ENCODE data around the gene LRTM2. TPM values are rescaled to one million over a fixed set of nuclear protein-coding genes. Genes with fewer than 3 reads are reported as not detected.

LRTM2 gene
- total RNA-seq, 2 donors from 2014 or later, result not detected

DNA sequence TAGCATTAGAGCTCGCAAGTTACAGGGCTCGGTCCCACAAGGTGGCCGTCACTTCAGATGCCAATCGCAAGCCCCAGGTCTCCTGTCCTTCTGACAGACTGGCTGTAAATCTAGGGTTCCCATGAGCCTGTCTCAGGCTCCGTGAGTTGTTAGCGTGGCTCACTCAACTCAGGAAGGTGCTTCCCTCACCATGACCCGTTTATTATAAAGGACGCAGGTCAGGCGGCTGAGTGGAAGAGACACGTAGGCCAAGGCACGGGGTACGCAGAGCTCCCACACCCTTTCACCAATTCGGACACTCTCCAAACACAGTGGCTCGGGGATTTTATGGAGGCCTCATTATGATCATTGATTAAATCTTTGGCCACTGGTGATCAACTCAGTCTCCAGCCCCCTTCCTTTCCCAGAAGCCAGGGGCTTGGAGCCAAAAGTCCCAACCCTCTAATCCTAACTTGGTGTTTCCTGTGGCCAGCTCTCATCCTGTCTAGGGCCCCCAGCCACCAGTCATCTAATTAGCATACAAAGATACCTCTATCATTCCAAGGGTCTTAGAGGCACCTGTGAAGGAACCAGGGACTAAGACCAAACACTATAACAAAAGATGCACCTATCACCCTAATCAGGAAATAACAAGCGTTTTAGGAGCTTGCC, 25.8 kb upstream of the LRTM2 start:
- ATAC-seq, result no peak
- H3K4me3 Mint-ChIP-seq, result no peak overlapping the region
- H3K9me3 Mint-ChIP-seq, result no peaks in the 10 kb centered on the region
- no peaks in the 10 kb centered on the region for H3K36me3 Mint-ChIP-seq
- DNase-seq (ENCODE audit: low spot score), result no peak
- H3K27me3 Mint-ChIP-seq, result no peaks in the 10 kb centered on the region
- H3K4me1 Mint-ChIP-seq (ENCODE audit: low read depth in 2 of 2), result peaks cover 22 to 28% of the 10 kb centered on the region in 2 donors
- H3K27ac Mint-ChIP-seq, result no peak overlapping the region

DNA sequence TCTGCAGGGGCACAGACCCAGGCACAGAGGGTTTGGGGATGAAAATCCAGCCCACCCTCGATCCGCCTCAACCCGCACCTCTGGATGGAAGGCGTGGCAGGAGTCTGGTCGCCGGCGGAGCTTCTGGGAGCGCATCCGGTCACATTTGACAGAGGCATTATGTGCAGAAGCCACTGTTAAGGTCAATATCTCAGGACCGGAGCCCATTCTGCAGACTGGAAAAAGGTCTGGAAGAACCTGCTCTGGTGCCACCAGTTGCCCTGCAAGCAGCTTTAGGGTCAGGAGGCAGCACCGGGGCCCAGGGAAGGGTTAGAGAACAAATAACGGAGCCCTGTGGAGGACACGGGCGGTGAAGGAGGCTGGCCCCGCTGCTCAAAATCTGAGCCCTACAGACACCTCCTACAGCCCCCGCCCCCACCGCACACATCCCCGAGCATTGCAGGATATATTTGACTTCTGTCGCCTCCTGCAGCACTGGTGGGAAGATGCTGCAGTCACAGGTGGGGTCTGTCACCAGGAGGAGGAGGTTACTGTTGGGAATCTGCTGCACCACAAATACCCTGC, 25.1 kb upstream of the LRTM2 start:
- peak overlapping the region; percentile 87 for H3K4me3 Mint-ChIP-seq
- no peaks in the 10 kb centered on the region for H3K36me3 Mint-ChIP-seq
- H3K4me1 Mint-ChIP-seq (ENCODE audit: low read depth in 2 of 2), result peaks cover 21 to 28% of the 10 kb centered on the region in 2 donors
- H3K27ac Mint-ChIP-seq, result peak overlapping the region; percentile 74 to 77
- DNase-seq (ENCODE audit: low spot score) (no peak), ATAC-seq (no peak)
- H3K9me3 Mint-ChIP-seq, result no peaks in the 10 kb centered on the region
- H3K27me3 Mint-ChIP-seq, result no peaks in the 10 kb centered on the region

DNA sequence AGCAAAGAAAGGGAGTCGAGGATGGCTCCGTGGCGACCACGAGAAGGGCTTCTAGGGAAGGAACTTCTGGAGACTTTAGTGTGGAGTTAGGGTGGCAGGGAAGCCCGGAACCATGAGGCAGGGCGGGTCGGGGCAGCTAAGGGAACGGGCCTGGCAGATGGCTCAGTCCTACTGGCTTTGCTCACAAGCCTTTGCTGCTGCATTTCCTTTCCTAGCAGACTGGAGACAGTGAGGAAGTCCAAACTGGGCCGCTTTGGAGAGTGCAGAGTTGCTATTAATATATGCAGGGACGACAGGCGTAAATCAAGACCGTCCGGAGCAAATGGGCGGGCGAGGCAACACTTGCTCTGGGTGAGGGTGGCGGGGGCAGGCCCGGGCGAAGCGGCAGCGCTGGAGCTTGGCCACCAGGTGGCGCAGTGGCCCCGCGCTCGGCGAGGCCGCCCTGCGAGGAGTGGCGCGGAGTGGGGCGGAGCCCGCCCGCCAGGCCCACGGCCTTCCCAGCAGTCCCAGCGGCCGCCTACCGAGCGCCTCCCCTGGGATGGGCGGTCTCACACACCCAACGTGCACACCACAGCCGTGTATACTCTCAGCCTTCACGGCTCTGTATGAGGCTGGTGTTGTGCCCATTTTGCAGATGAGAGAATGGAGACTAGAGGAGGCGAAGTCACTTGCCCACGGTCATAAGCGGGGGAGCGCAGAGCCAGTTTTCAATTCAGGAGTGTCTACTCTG, 24.4 kb upstream of the LRTM2 start:
- Mint-ChIP-seq H3K9me3 (no peaks in the 10 kb centered on the region), H3K27ac (peak overlapping the region; percentile 74 to 77), H3K27me3 (no peaks in the 10 kb centered on the region), H3K4me3 (peak overlapping the region; percentile 87), H3K36me3 (no peaks in the 10 kb centered on the region), H3K4me1 (ENCODE audit: low read depth in 2 of 2) (peaks cover 15 to 21% of the 10 kb centered on the region in 2 donors)
- peak; percentile 97 for DNase-seq (ENCODE audit: low spot score)
- peak; percentile 97 for ATAC-seq

DNA sequence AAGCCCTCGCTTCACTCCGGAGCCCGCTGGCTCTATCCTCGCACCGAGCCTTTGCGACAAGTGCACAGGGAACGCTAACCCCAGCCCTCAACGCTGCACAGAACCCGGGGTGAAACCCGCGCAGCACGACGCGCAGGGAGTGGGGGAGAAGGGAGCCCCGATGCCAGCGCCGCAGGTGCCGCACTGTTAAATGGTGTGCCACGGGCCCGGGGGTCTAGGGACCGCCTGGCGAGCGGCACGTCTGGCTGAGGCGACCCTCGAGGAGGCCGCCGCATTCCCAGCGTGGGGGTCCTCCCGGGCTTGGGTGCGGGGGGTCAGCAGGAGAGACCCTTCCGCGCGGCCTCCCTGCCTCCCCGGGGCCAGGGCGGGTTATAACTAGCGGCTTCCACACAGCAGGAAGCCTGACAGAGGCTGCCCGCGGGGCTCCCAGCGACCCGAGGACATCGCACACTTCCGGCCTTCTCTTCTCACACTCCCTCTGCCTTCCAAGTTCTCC, 23.8 kb upstream of the LRTM2 start:
- peak overlapping the region; percentile 87 for H3K4me3 Mint-ChIP-seq
- H3K4me1 Mint-ChIP-seq (ENCODE audit: low read depth in 2 of 2), result peaks cover 9 to 15% of the 10 kb centered on the region in 2 donors
- ATAC-seq, result peak; percentile 57 to 64
- peak overlapping the region; percentile 74 to 77 for H3K27ac Mint-ChIP-seq
- H3K27me3 Mint-ChIP-seq, result no peaks in the 10 kb centered on the region
- no peaks in the 10 kb centered on the region for H3K36me3 Mint-ChIP-seq
- no peak for DNase-seq (ENCODE audit: low spot score)
- no peaks in the 10 kb centered on the region for H3K9me3 Mint-ChIP-seq

DNA sequence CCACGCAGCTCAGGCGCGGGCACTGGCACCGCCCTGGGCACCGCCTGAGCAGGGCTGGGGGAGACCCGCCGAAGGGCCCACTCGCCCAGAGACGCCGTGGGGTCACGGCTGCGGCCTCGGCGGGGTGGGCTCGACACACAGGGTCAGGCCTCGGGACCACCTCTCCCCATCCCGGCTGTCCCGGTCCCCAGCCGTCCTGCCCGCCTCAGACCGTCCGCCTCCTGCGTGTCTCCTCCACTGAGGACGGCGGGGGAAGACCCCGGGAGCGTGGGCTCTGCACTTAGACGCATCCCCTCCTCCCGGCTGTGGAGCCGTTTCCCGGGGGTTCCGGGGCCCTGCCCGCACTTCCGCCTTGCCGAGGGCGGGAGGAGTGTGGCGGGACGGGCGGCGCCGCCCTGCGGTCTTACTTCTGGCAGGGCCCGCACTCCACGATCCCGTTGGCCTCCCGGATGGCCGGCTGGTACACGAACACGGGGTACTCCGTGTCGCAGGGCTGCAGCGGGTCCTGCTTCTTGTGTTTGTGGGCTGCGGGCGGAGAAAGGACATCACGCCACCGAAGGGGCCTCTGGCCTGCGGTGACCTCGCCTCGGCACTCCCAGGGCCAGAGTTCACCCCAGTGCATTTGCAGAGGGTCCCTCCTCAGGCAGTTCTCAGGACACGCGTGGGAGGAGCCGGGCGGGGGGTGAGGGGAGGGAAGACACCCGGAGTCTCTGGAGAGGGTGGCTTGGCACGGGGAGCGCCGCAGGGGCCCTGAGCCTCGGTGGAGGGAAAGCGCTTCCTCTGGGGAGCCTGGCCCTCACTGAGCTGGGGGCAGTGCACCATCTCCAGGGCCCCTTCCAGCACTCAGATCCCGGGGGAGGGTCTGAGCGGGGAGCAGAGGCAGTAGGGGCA, 23.1 kb upstream of the LRTM2 start:
- no peaks in the 10 kb centered on the region for H3K27me3 Mint-ChIP-seq
- H3K27ac Mint-ChIP-seq, result peak overlapping the region; percentile 74 to 77
- H3K36me3 Mint-ChIP-seq, result no peaks in the 10 kb centered on the region
- H3K4me1 Mint-ChIP-seq (ENCODE audit: low read depth in 2 of 2), result peaks cover 4 to 9% of the 10 kb centered on the region in 2 donors
- H3K9me3 Mint-ChIP-seq, result no peaks in the 10 kb centered on the region
- peak; percentile 46 to 48 for ATAC-seq
- DNase-seq (ENCODE audit: low spot score), result peak; percentile 81
- peak overlapping the region; percentile 87 for H3K4me3 Mint-ChIP-seq

DNA sequence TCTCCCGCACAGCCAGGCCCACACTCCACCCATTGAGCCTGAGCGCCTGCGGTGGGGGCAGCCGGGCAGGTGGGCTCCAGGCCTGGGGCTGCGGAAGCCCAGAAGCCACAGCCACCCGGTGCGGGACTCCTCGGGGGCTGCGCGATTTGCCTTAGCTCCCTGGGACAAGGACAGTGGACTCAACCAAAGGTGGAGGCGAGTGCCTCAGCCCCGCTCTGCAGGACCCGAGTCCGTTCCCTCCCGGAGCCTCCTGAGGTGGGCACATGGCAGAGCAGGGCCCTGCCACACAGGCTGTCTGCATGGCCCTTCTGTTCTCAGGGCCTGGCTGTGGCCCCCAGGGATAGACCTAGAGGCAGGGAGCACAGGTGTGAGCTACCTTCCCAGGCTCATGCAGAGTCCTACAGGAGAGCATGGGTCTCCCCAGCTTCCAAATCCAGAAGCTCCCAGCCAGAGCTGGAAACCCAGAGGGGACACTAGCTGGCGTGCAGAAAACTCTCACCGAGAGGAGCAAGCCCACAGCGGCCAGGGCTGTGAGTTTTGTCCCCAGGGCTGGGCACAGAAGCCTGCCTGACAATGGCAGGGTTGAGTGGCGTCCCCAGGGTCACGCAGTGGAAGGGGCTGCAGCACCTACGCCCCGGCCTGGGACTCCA, 22.2 kb upstream of the LRTM2 start:
- peaks cover 4 to 9% of the 10 kb centered on the region in 2 donors for H3K4me1 Mint-ChIP-seq (ENCODE audit: low read depth in 2 of 2)
- H3K36me3 Mint-ChIP-seq, result no peaks in the 10 kb centered on the region
- H3K27me3 Mint-ChIP-seq, result no peaks in the 10 kb centered on the region
- H3K9me3 Mint-ChIP-seq, result no peaks in the 10 kb centered on the region
- DNase-seq (ENCODE audit: low spot score), result no peak
- H3K4me3 Mint-ChIP-seq, result no peak overlapping the region
- peak overlapping the region in 1 of 2 donors; percentile 61 for H3K27ac Mint-ChIP-seq
- ATAC-seq, result no peak

DNA sequence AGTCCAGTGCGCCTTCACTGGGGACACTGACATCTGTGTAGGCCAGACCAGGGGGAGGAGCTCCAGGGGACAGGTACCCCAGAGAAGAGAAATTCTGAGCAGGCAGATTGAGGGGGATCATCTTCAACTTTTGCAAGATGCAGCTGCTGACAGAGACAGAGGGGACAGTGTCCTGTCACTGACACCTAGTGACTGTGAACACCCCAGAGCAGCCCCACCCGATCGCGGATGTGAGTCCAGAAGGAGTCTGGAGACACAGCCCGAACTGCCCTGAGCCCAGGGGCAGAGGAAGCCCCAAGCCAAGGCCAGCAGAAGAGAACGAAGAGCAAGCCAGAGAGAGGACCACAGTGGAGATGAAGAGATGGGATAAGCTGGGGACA, 21.7 kb upstream of the LRTM2 start:
- H3K27ac Mint-ChIP-seq, result peak overlapping the region in 1 of 2 donors; percentile 61
- DNase-seq (ENCODE audit: low spot score) (no peak), ATAC-seq (no peak)
- H3K27me3 Mint-ChIP-seq, result no peaks in the 10 kb centered on the region
- no peaks in the 10 kb centered on the region for H3K36me3 Mint-ChIP-seq
- H3K4me3 Mint-ChIP-seq, result no peak overlapping the region
- peaks cover 4 to 9% of the 10 kb centered on the region in 2 donors for H3K4me1 Mint-ChIP-seq (ENCODE audit: low read depth in 2 of 2)
- no peaks in the 10 kb centered on the region for H3K9me3 Mint-ChIP-seq

DNA sequence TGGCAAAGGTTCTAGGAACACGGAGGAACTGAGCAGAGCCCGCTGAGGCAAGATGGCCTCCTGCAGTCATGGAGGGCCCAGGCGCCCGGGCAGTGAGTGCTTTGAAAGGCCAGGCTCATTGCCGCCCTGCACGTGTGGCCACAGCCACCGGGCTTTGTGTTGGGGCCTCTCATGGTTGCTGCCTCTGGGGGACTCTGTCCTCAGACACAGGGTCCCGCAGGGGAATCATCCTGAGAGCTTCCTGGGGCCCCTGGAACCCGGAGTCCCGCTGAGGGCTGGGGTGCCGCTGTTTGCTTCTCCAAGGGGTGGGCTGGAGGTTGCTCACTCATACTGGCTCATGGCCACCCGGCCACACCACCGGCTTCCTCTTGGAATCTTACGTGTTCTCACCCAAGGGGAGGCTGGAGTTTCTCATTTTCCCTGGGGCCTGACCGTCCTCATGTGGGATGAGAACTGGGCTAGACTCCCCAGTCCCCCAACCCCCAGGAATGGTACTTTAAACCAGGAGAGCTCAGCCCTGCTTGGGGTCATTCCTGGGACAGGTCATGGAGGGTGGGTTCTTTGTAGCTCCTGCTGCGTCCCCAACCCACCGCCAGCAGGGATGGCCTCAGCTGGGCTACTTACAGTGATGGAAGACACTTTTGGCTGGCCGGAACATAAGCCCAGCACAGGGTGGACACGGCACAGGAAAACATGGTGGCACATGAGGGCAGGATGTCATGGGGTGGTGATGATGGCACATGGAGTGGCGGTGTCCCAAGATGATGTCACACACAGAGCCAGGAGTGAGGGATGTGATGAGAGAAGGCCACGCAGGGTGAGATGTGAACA, 21.1 kb upstream of the LRTM2 start:
- Mint-ChIP-seq H3K4me1 (ENCODE audit: low read depth in 2 of 2) (peaks cover 4 to 10% of the 10 kb centered on the region in 2 donors), H3K36me3 (no peaks in the 10 kb centered on the region), H3K9me3 (no peaks in the 10 kb centered on the region), H3K27me3 (no peaks in the 10 kb centered on the region), H3K27ac (peak overlapping the region in 1 of 2 donors; percentile 61), H3K4me3 (no peak overlapping the region)
- ATAC-seq (no peak), DNase-seq (ENCODE audit: low spot score) (no peak)

DNA sequence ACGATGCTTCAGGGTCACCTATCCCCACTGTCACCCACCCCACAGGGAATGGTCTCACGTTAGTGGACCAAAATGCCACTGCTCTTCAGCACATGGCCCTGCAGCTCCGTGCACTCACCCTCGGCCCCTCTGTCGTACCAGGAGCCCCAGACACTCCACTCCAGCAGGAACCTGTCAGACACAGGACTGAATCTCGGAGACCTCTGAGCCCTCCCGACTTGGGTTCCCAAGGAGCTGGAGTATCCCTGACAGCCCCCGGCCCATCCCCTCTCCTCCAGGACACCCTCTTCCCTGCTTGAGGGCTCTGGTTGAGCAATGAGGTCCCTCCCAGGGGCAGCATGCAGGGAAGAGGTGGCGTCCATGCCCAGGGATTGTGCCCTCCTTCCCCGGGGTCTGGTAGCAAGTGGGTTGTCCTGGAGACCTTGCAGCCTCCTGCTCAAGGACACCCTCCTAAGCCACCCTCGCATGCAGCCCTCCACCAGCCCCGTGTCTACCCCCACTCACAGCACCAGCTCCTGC, 20.4 kb upstream of the LRTM2 start:
- DNase-seq (ENCODE audit: low spot score) (no peak), ATAC-seq (no peak)
- H3K9me3 Mint-ChIP-seq, result no peaks in the 10 kb centered on the region
- no peaks in the 10 kb centered on the region for H3K27me3 Mint-ChIP-seq
- H3K4me3 Mint-ChIP-seq, result no peak overlapping the region
- H3K4me1 Mint-ChIP-seq (ENCODE audit: low read depth in 2 of 2), result peaks cover 9 to 16% of the 10 kb centered on the region in 2 donors
- H3K36me3 Mint-ChIP-seq, result no peaks in the 10 kb centered on the region
- H3K27ac Mint-ChIP-seq, result no peak overlapping the region

DNA sequence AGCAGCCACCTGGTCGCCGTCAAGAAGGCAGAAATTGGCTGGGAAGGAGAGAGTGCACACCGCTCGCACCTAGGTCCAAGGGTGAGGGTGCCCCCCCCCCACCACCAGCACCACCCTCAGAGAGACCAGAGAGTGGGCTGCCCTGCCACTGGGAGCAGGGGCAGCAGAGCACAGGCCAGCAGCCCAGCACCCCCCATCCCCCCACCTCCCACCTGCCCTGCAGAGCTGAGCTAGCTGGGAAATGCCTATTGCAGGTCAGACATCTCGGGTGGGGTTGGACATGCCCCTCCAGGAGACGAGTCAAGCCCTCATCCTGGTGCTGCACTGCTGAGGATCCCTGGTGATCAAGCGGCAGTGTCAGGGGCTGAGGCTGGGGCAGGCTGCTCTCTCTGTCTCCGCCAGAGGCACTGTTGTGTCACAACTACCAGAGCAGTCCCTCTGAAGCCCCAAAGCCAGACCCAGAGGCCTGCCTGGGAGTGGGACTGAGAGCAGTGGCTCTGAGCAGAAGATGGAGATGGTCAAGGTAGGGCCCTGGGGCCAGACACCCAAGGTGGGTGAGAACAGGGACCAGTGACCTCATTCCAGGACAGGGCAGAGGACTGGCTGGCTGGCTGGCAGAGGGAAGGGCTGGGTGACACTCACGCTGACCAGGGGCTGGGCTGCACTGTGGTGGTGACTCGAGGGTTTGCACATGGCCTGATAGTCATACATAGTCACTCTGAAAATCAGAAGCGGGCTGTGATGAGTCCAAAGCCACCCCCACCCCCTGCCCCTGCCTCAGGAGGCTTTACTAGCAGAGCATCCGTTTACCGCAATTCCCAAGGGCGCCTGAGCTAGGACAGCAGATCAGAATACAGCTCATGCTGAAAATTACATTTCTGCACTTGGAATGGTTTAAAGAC, 19.7 kb upstream of the LRTM2 start:
- DNase-seq (ENCODE audit: low spot score) (no peak), ATAC-seq (no peak)
- H3K4me3 Mint-ChIP-seq, result no peak overlapping the region
- H3K27me3 Mint-ChIP-seq, result no peaks in the 10 kb centered on the region
- no peaks in the 10 kb centered on the region for H3K9me3 Mint-ChIP-seq
- H3K36me3 Mint-ChIP-seq, result no peaks in the 10 kb centered on the region
- no peak overlapping the region for H3K27ac Mint-ChIP-seq
- H3K4me1 Mint-ChIP-seq (ENCODE audit: low read depth in 2 of 2), result peaks cover 8 to 15% of the 10 kb centered on the region in 2 donors

DNA sequence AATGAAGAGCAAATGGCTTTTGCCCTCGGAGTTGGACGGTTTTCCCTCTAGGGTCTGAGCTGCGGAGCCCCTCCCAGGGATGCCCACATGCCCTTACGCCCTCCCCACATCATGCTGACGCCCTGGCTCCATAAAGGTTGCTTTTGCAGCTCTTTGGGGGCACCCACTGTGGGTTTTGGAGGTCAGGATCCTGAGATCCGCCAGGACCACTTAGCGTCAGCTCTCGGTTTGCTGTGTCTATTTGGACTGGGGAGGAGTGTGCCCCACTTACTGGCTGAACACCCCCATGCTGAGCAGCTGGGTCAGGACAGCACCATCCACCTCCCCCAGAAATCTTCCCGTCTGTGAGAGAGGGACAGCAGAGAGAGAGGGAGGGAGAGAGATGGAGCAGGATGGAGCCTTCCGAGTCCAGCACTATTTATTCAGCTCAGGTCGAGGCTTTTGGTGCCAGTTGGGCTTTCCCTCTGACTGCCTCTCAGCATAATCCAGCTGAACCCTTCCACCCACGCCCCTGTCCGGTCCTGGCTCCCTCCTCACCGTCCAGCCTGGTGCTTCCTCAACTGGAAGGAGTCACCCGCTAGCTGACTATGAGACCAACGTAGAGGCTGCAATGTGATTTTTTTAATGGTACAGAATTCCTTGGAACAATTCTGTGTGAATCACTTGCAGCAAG, 18.9 kb upstream of the LRTM2 start:
- Mint-ChIP-seq H3K36me3 (no peaks in the 10 kb centered on the region), H3K4me1 (ENCODE audit: low read depth in 2 of 2) (peaks cover 5 to 11% of the 10 kb centered on the region in 2 donors), H3K27ac (no peak overlapping the region), H3K4me3 (no peak overlapping the region), H3K27me3 (no peaks in the 10 kb centered on the region), H3K9me3 (no peaks in the 10 kb centered on the region)
- DNase-seq (ENCODE audit: low spot score) (no peak), ATAC-seq (no peak)

All from natural killer cell treated with Interleukin-12 subunit alpha and Interleukin-12 subunit beta and Interleukin-15 and Interleukin-18, amount 100 ng/mL, for 72 hours (primary cell).